GM12873 (cell line): ENCODE data around the gene SNX18.

ENCODE experiments used
- CTCF ChIP-seq: IDR thresholded peaks from 2 replicates; pipeline ENCODE4 v1.5.1; 2012; ENCODE audit warnings: low read depth, mild to moderate bottlenecking, moderate library complexity, low read length, control low read depth; ENCODE audit not compliant: insufficient read depth; ENCODE audit errors: missing control alignments

The SNX18 gene

GRCh38 chr5:54556141-54556540, 38.6 kb downstream of the SNX18 start:
- TF ChIP-seq CTCF: no peak

- no peak for TF ChIP-seq CTCF
Measured at GRCh38 chr5:54558362-54558761, 40.8 kb downstream of the SNX18 start.

- no peak for TF ChIP-seq CTCF
Measured at GRCh38 chr5:54561651-54562050, 44.1 kb downstream of the SNX18 start.

- TF ChIP-seq CTCF: no peak
Measured at GRCh38 chr5:54563083-54563761, 45.7 kb downstream of the SNX18 start.

- TF ChIP-seq CTCF: no peak
Measured at GRCh38 chr5:54567996-54568395, 50.4 kb downstream of the SNX18 start.

GRCh38 chr5:54570916-54571315, 53.4 kb downstream of the SNX18 start:
- TF ChIP-seq CTCF: no peak

- no peak for TF ChIP-seq CTCF
Measured at GRCh38 chr5:54571462-54571861, 53.9 kb downstream of the SNX18 start.
